Peyer's patch (tissue), 4 donors: ENCODE measurements around the gene SLC9A3. TPM values are rescaled to one million over a fixed set of nuclear protein-coding genes. Genes with fewer than 3 reads are reported as not detected.

Experiments used
- DNase-seq, 3 donors: peaks; one replicate each; pipeline ENCODE4 v3.0.0-alpha.2; 2017 to 2019
- H3K27ac ChIP-seq, 4 donors: fragments of 200-600 bp; sonication (generic); one replicate each; pipeline ENCODE4 v1.5.1; 2016 to 2019
- H3K27me3 ChIP-seq, 2 donors: fragments of 200-600 bp; sonication (generic); one replicate each; pipeline ENCODE4 v1.5.1; 2019
- H3K36me3 ChIP-seq, 3 donors: fragments of 200-600 bp; sonication (generic); one replicate each; pipeline ENCODE4 v1.5.1; 2016 to 2019
- H3K4me1 ChIP-seq, 4 donors: fragments of 200-600 bp; sonication (generic); one replicate each; pipeline ENCODE4 v1.5.1; 2016 to 2019
- H3K4me3 ChIP-seq, 4 donors: fragments of 200-600 bp; sonication (generic); 1 replicate in 3 of 4; 2 replicates in 1 of 4; pipeline ENCODE4 v1.5.1; 2016 to 2019; ENCODE audit warnings: mild to moderate bottlenecking in 1 of 4
- H3K9me3 ChIP-seq, 4 donors: fragments of 200-600 bp; sonication (generic); one replicate each; pipeline ENCODE4 v1.5.1; 2016 to 2019; ENCODE audit warnings: mild to moderate bottlenecking in 1 of 4
- CTCF ChIP-seq, 6 experiments: fragments of 450-650 bp in 4 of 6; fragments of 200-600 bp in 2 of 6; sonication (generic) in 1 of 6; IDR thresholded peaks; one replicate each; pipeline ENCODE4 v1.5.1; 2017 to 2019; ENCODE audit warnings: antibody characterized with exemption in 6 of 6, mild to moderate bottlenecking in 3 of 6, moderate library complexity in 1 of 6
- POLR2A ChIP-seq, 2 donors: fragments of 450-650 bp; IDR thresholded peaks; one replicate each; pipeline ENCODE4 v1.5.1; 2017; ENCODE audit warnings: antibody characterized with exemption in 2 of 2, mild to moderate bottlenecking in 2 of 2, moderate library complexity in 2 of 2
- total RNA-seq, 4 donors: library from RNA; depleted of rRNA; stranded (reverse); fragments of >200 nt; gene quantifications; one replicate each; pipeline ENCODE4 v1.1.0, GENCODE V29; 2016

Gene SLC9A3
- total RNA-seq, 4 donors from 2014 or later = 16.5 to 320 (median 283) TPM

- Histone ChIP-seq H3K27ac (peak overlapping the region; percentile 72 to 87 (median 76)), H3K27me3 (no peaks in the 10 kb centered on the region), H3K9me3 (no peaks in the 10 kb centered on the region), H3K4me1 (peaks cover 0 to 43% (median 17%) of the 10 kb centered on the region in 4 donors), H3K36me3 (peaks cover 0 to 22% (median 0%) of the 10 kb centered on the region in 3 donors), H3K4me3 (peak overlapping the region; percentile 83 to 98 (median 93))
- TF ChIP-seq POLR2A (IDR thresholded peaks at IDR 0.05) (no peak), CTCF (IDR thresholded peaks at IDR 0.05) (no peak)
- peak in 2 of 3 donors; percentile 56 to 64 for DNase-seq
These were observed 52.1 kb downstream of the SLC9A3 start for GRCh38 chr5:472076-472655.

GRCh38 chr5:471750-472058 lies 52.5 kb downstream of the SLC9A3 start:
- peaks cover 0 to 43% (median 17%) of the 10 kb centered on the region in 4 donors for H3K4me1 ChIP-seq
- H3K27ac ChIP-seq = peak overlapping the region in 2 of 4 donors; percentile 72 to 87
- peaks cover 0 to 27% (median 0%) of the 10 kb centered on the region in 3 donors for H3K36me3 ChIP-seq
- TF ChIP-seq POLR2A (IDR thresholded peaks at IDR 0.05) = no peak
- no peak for TF ChIP-seq CTCF (IDR thresholded peaks at IDR 0.05)
- peak overlapping the region; percentile 83 to 98 (median 93) for H3K4me3 ChIP-seq
- H3K9me3 ChIP-seq = no peaks in the 10 kb centered on the region
- no peaks in the 10 kb centered on the region for H3K27me3 ChIP-seq
- no peak for DNase-seq

- peak in 2 of 3 donors; percentile 47 to 49 for DNase-seq
- peaks cover 0 to 31% (median 0%) of the 10 kb centered on the region in 3 donors for H3K36me3 ChIP-seq
- no peaks in the 10 kb centered on the region for H3K9me3 ChIP-seq
- H3K27ac ChIP-seq = no peak overlapping the region
- no peaks in the 10 kb centered on the region for H3K27me3 ChIP-seq
- H3K4me1 ChIP-seq = peaks cover 0 to 39% (median 17%) of the 10 kb centered on the region in 4 donors
- TF ChIP-seq POLR2A (IDR thresholded peaks at IDR 0.05) (no peak), CTCF (IDR thresholded peaks at IDR 0.05) (no peak)
- no peak overlapping the region for H3K4me3 ChIP-seq
These were observed 53.1 kb downstream of the SLC9A3 start for GRCh38 chr5:470961-471749.

GRCh38 chr5:469752-470483 lies 54.3 kb downstream of the SLC9A3 start:
- H3K4me1 ChIP-seq = peaks cover 0 to 27% (median 14%) of the 10 kb centered on the region in 4 donors
- no peak overlapping the region for H3K27ac ChIP-seq
- H3K9me3 ChIP-seq = no peaks in the 10 kb centered on the region
- TF ChIP-seq CTCF (IDR thresholded peaks at IDR 0.05) (no peak), POLR2A (IDR thresholded peaks at IDR 0.05) (no peak)
- H3K4me3 ChIP-seq = no peak overlapping the region
- peaks cover 0 to 44% (median 0%) of the 10 kb centered on the region in 3 donors for H3K36me3 ChIP-seq
- H3K27me3 ChIP-seq = no peaks in the 10 kb centered on the region
- DNase-seq = peak in 2 of 3 donors; percentile 39 to 44

- DNase-seq = peak in 2 of 3 donors; percentile 26 to 36
- Histone ChIP-seq H3K27me3 (no peaks in the 10 kb centered on the region), H3K4me1 (peaks cover 0 to 18% (median 12%) of the 10 kb centered on the region in 4 donors), H3K27ac (no peak overlapping the region), H3K9me3 (no peaks in the 10 kb centered on the region), H3K4me3 (no peak overlapping the region), H3K36me3 (peaks cover 0 to 59% (median 0%) of the 10 kb centered on the region in 3 donors)
- TF ChIP-seq POLR2A (IDR thresholded peaks at IDR 0.05) (no peak), CTCF (IDR thresholded peaks at IDR 0.05) (no peak)
These were observed 55.8 kb downstream of the SLC9A3 start for GRCh38 chr5:468401-468800.
